Measurements from ENCODE around the gene RCVRN.

GRCh38 chr17:9862949-9863348 lies 42.1 kb downstream of the RCVRN start:
- TF ChIP-seq CTCF (IDR thresholded peaks at IDR 0.05) (no peak), POLR2A (IDR thresholded peaks at IDR 0.05) (no peak)

Measured in lower leg skin (tissue), 3 donors.